HG02938 (cell line): ENCODE results near the gene DHRS4L2.
"Not testable (repeated sequence)": the region's sequence is repeated elsewhere in the genome, so short reads cannot be mapped to it uniquely, and the experiment has no call there.

Source experiments
- ATAC-seq: cut with Tn5 transposase; IDR thresholded peaks from one replicate; pipeline ENCODE4 v1.9.1; 2021; ENCODE audit warnings: mild to moderate bottlenecking, moderate library complexity; ENCODE audit not compliant: unreplicated experiment

Gene DHRS4L2

DNA sequence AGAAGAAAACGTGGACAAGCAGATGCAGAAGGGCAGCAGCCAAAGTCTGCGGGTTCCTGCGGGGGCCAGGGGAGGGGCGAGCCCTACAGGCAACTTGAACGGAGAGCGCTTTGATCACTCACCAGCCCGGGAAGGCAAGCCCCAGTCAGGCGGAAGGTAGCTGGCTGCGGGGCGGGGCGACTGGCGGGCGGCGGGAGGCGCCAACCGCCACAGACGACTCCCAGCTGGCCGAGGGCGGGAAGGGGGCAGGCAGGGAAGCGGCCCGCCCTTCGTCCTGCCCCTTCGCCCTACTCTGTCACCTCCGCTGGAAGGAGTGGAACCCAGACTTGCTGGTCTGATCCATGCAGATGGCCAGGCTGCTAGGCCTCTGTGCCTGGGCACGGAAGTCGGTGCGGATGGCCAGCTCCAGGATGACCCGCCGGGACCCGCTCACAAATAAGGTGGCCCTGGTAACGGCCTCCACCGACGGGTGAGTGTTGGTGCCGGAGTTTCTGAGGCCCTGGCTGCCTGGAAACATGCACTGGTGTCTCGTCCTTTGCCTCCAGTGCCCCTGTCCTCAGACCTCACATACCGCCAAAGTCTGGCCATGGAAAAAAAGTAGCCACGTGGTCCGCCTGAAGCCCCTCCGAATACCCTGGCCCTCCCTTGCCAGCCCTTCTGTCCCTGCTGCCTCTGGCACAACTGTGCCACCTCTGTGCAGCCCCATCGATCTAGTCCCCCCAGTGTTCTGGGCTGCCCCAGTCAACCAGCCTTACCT lies at the start of gene DHRS4L2:
Gene DHRS4L2, plus strand, starts transcription at position 323 of the 757 bp plus-strand sequence. Its CDS starts 19 bp downstream, at position 342.
- ATAC-seq, result peak; percentile 61

GRCh38 chr14:23939607-23940326 lies 49.0 kb upstream of the DHRS4L2 start:
- no peak for ATAC-seq

DNA sequence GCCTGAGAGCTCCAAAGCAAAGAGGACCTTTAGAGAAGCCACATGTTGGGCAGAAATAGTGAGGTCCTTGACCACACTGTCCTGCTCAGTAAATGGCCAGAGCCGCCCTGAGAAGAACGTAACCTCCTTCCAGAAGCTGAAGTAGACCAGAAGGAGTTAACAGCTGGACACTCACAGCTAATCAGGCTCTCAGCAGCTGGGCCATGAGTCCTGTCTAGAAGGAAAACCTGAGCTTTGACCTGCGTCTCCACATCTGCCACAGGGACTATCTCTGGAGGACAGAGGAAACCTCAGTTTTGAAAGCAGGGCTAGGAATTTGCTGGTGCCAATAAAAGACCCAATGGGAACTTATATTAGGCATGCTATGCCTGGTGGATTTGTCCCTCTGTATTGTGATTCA lies 47.5 kb upstream of the DHRS4L2 start:
- ATAC-seq, result no peak

GRCh38 chr14:23941669-23942068 lies 47.1 kb upstream of the DHRS4L2 start:
- no peak for ATAC-seq

DNA sequence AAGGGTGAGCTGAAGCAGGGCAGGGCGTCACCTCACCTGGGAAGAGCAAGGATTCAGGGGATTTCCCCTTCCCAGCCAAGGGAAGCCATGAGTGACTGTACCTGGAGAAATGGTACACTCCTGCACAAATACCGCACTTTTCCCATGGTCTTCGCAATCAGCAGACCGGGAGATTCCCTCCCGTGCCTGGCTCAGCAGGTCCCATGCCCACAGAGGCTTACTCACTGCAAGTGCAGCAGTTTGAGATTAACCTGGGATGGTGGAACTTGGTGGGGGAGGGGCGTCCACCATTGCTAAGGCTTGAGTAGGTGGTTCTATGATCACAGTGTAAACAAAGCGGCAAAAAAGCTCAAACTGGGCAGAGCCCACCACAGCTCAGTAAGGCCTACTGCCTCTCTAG lies 46.1 kb upstream of the DHRS4L2 start:
- ATAC-seq, result no peak

GRCh38 chr14:23949069-23949468 lies 39.7 kb upstream of the DHRS4L2 start:
- not testable (repeated sequence) for ATAC-seq

DNA sequence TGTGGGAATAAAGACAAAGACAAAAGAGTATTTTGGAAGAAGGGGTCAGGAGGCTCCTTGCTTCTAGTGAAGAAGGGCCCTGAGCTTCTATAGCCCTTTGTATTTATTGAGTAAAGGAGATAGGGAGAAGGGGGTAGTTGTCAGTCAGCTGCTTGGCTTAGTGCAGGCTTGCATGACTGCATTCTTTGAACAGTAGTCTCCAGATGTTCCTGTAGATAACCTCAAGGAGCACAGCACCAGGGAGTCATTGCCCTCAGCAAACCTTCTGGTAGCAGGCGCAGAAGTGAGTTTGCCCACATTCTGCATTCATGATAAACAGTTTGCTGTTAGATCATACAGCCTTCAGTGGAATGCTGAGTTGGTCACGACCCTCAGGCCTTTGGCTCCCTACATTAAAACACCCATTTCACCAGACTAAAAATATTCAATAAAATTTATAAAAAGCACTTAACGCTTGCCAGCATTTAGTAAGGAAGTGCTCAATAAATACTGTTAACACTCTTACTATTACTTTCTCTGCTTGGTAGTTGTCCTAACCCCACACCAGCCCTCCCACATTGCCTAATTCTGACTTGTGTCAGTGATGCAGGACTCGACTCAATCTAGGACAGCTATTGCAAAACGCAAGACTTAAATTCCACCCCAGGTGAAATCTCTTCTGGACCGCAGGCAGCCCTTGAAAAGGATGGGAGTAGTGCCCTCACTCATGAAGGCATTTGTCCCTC lies 38.2 kb upstream of the DHRS4L2 start:
- ATAC-seq, result no peak

- ATAC-seq, result not testable (repeated sequence)
Observed at GRCh38 chr14:23951136-23951466, 37.6 kb upstream of the DHRS4L2 start.

GRCh38 chr14:23951590-23952201 lies 37.0 kb upstream of the DHRS4L2 start:
- ATAC-seq, result no peak

DNA sequence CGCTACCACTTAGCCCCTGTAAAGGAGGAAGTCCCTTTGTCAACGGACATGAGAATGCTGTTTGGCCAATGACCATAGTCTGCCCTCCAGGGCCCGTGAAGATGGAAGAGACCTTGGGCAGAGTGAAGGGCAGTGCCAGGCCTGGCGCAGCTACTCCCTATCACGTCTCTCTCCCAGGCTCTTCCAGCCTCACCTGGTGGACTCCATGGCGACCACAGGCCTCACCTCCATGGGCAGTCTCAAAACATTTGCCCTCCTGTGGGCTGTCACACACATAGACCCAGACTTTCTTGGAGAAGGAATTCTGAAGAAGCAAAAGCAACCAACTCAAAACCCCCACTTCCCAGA lies 35.6 kb upstream of the DHRS4L2 start:
- ATAC-seq, result not testable (repeated sequence)

- ATAC-seq, result no peak
Observed at GRCh38 chr14:23953464-23954278, 35.1 kb upstream of the DHRS4L2 start, which contains the start of gene DHRS4. DHRS4 (plus strand) TSS chr14:23953770; CDS start chr14:23953789, 19 bp downstream.

DNA sequence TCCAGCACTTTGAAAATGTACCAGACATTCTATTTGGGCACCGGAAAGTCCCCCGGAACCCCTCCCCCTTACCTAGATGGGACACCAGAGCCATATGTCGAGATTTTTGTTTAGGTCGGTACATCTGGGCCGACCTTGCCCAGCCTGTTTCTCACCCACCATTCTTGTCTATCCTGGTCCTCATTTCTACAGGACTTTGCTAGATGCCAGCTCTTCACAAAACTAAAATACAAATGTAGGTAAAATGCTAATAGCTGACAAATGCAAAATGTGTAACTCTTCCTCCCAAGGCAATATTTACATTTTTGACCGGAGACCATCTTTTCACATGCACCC lies 34.5 kb upstream of the DHRS4L2 start:
- not testable (repeated sequence) for ATAC-seq

- not testable (repeated sequence) for ATAC-seq
Observed at GRCh38 chr14:23954965-23955364, 33.8 kb upstream of the DHRS4L2 start.

DNA sequence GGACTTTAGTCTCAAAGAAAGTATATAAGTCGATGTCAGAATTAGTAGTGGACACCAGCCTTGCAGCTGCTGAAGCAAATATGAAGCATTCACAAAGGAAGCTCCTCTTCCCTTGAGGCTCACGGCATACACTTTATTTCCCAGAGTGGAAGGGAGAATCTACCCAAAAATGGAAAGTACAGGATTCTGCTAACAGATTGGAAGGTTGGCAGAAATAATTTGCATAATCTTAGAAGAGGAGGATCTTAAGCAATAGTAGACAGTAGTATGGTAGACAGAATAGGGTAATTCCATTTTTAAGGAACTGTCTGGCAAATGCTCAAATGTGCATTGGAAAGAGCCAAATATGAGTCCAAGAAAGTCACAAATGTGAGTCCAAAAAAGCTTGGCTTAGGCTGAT lies 32.9 kb upstream of the DHRS4L2 start:
- not testable (repeated sequence) for ATAC-seq

- ATAC-seq, result not testable (repeated sequence)
Observed at GRCh38 chr14:23957913-23958569, 30.7 kb upstream of the DHRS4L2 start.

GRCh38 chr14:23960899-23961298 lies 27.8 kb upstream of the DHRS4L2 start:
- ATAC-seq, result not testable (repeated sequence)

GRCh38 chr14:23961704-23962103 lies 27.0 kb upstream of the DHRS4L2 start:
- not testable (repeated sequence) for ATAC-seq

DNA sequence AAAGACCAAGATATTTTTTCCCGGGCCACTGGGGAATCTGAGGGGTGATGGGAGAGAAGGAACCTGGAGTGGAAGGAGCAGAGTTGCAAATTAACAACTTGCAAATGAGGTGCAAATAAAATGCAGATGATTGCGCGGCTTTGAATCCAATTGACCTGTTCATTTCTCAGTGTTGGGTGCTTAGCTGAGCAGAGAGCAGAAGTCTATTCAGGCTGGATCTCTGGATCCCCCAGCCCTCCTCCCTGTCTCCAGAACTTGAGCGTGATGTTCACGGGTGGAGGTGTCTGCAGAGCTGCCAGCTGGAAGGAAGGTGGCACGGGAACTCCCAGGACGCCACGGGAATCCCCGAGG lies 19.6 kb upstream of the DHRS4L2 start:
- ATAC-seq, result not testable (repeated sequence)

GRCh38 chr14:23969481-23970282 lies 19.0 kb upstream of the DHRS4L2 start:
- not testable (repeated sequence) for ATAC-seq
